Activated CD8-positive, alpha-beta memory T cell treated with anti-CD3 and anti-CD28 coated beads for 48 hours (primary cell): ENCODE data around the gene MICB.
A peak's percentile ranks its signal among the peaks of the same experiment; 100 is the strongest.
"Not testable (repeated sequence)": the region's sequence is repeated elsewhere in the genome, so short reads cannot be mapped to it uniquely, and the experiment has no call there.

Source experiments
- DNase-seq, 3 experiments: peaks; one replicate each; pipeline ENCODE4 v3.0.0-alpha.2; 2020; ENCODE audit warnings: low read depth in 2 of 3, low spot score in 2 of 3

MICB gene

GRCh38 chr6:31473780-31474761, 23.9 kb upstream of the MICB start:
- no peak for DNase-seq

GRCh38 chr6:31474871-31475286, 23.1 kb upstream of the MICB start:
- DNase-seq, result no peak

GRCh38 chr6:31476515-31477139, 21.3 kb upstream of the MICB start:
- no peak for DNase-seq

- no peak for DNase-seq
These were observed 20.4 kb upstream of the MICB start for GRCh38 chr6:31477521-31477920.

GRCh38 chr6:31478186-31478950, 19.6 kb upstream of the MICB start:
- DNase-seq, result no peak

- DNase-seq, result no peak
These were observed 18.6 kb upstream of the MICB start for GRCh38 chr6:31479151-31479932.

- no peak for DNase-seq
These were observed 17.9 kb upstream of the MICB start for GRCh38 chr6:31479933-31480535.

- DNase-seq, result no peak
These were observed 17.4 kb upstream of the MICB start for GRCh38 chr6:31480574-31480973.

- no peak for DNase-seq
These were observed 14.6 kb upstream of the MICB start for GRCh38 chr6:31483392-31483791.

GRCh38 chr6:31485055-31485454, 12.9 kb upstream of the MICB start:
- DNase-seq, result no peak

- DNase-seq, result not testable (repeated sequence)
These were observed 11.7 kb upstream of the MICB start for GRCh38 chr6:31486065-31486837.

GRCh38 chr6:31487674-31488073, 10.3 kb upstream of the MICB start:
- not testable (repeated sequence) for DNase-seq

GRCh38 chr6:31489086-31489485, 8.9 kb upstream of the MICB start:
- DNase-seq, result no peak

GRCh38 chr6:31490115-31490873, 7.7 kb upstream of the MICB start:
- DNase-seq, result no peak

GRCh38 chr6:31493550-31493874, 4.4 kb upstream of the MICB start:
- DNase-seq, result not testable (repeated sequence)

GRCh38 chr6:31493875-31494694, 3.9 kb upstream of the MICB start:
- DNase-seq, result peak; percentile 58 to 68 (median 66)

GRCh38 chr6:31495580-31495979, 2.4 kb upstream of the MICB start:
- DNase-seq, result no peak

- not testable (repeated sequence) for DNase-seq
These were observed 1.1 kb upstream of the MICB start for GRCh38 chr6:31496826-31497225.
